ENCODE results near the gene MANSC1. TPM values are rescaled to one million over a fixed set of nuclear protein-coding genes. Genes with fewer than 3 reads are reported as not detected.

Gene MANSC1
- total and polyA plus RNA-seq, 2 of the 13 experiments (the other 11 are each of a cell fraction or from before 2014, with no cell fraction given) = 1.9 to 4.2 TPM

GRCh38 chr12:12323118-12323517 is 26.9 kb downstream of the MANSC1 start:
- no peaks in the 10 kb centered on the region for H3K79me2 ChIP-seq (ENCODE audit: insufficient read depth, low read length)
- H3K27ac ChIP-seq (ENCODE audit: extremely low read length, insufficient read depth, low read length) = no peak overlapping the region
- no peak overlapping the region for H2AFZ ChIP-seq (ENCODE audit: low read length)
- BruUV-seq (replicated peaks) = no TSS peak
- in situ Hi-C loops (cut with HindIII; ENCODE audit: extremely low pct_ligation_motif_present, low pct_unique_long_range_greater_than_20kb) (loop anchor here (5.0 to 25.0 kb wide), 3 partner anchors 48 to 761 kb away; no protein-coding TSS in a partner anchor), intact Hi-C loops (cut with micrococcal nuclease; ENCODE audit: unreplicated experiment) (no loop called here)
- POLR2A ChIA-PET = no interaction called here
- H3K27me3 ChIP-seq (ENCODE audit: control insufficient read depth in 1 of 2, insufficient read depth in 2 of 2, low read length in 2 of 2) = no peaks in the 10 kb centered on the region
- DNase-seq (ENCODE audit: low spot score) = no peak
- H3K9me3 ChIP-seq (ENCODE audit: low read length) = no peaks in the 10 kb centered on the region
- no peaks in the 10 kb centered on the region for H4K20me1 ChIP-seq (ENCODE audit: insufficient read depth, low read length)
- FAIRE-seq = no peak
- no peak for ATAC-seq
- no peak overlapping the region for H3K4me2 ChIP-seq (ENCODE audit: low read depth, low read length)
- H3K9ac ChIP-seq (ENCODE audit: insufficient read depth, low read depth, low read length) = no peak overlapping the region
- H3K4me1 ChIP-seq (ENCODE audit: insufficient read depth, low read length) = peaks cover 42% of the 10 kb centered on the region
- CTCF ChIA-PET (ENCODE audit: low intra/inter-chr PET ratio, low total read pairs) = no interaction called here
- H3K4me3 ChIP-seq (replicated peaks in 1 of 3; ENCODE audit: insufficient read depth in 1 of 3, low read depth in 2 of 3, low read length in 3 of 3) = no peak overlapping the region
- WGBS (ENCODE audit: low lambda C conversion rate) = 76% methylated on average over 4 of the region's 4 CpGs
- no peaks in the 10 kb centered on the region for H3K36me3 ChIP-seq (replicated peaks in 1 of 2; ENCODE audit: control insufficient read depth in 1 of 2, insufficient read depth in 2 of 2, low read length in 2 of 2)
- TF ChIP-seq PCBP1 (IDR thresholded peaks at IDR 0.05; ENCODE audit: borderline replicate concordance, low read depth, low read length) (0 out of 2 replicates have a peak, but pooled peaks have one; percentile 51), HNRNPK (IDR thresholded peaks at IDR 0.05; ENCODE audit: low read depth, low read length, poor library complexity, severe bottlenecking) (peak; percentile 87), ZNF75D (CRISPR knock-in tag; IDR thresholded peaks at IDR 0.05; ENCODE audit: borderline replicate concordance) (no peak)

DNA sequence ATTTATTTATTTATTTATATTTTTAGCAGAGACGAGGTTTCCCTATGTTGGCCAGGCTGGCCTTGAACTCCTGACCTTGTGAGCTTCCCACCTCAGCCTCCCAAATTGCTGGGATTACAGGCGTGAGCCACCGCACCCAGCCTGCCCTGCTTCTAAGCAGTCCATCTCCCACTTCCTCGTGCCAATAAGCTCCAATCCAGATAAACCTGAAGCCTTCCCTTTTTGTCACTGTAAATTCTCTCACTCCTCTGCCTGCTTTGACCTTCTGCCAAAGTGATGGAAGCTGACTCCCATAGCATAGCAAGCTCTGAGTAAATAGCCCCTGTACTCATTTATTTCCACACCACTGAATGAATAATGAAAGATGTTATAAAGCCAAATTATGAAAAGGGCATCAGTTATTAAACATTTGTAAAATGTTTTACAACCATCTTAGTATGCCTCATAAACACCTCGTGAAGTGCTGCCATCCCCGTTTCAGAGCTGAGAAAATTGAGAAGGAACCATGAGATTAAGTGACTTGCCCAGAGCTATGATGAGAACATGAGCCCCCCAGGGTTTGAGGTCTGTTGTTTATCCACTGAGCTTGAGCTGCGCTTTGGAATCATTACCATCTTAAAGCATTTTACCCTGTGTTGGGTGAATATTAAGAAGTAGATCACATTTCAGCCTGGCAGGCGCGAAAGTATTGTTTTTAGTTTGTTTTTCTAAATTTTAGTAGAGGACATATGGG is 30.4 kb downstream of the MANSC1 start:
- H2AFZ ChIP-seq (ENCODE audit: low read length) = peak overlapping the region; percentile 85
- FAIRE-seq = no peak
- ChIA-PET POLR2A (interaction anchor here (0.7 to 1.9 kb wide), 7 partner anchors 11 to 551 kb away, joined by 3 to 13 read pairs (median 4); partner anchors contain the start of genes BORCS5 and LRP6), CTCF (ENCODE audit: low intra/inter-chr PET ratio, low total read pairs) (no interaction called here)
- H3K9me3 ChIP-seq (ENCODE audit: low read length) = no peaks in the 10 kb centered on the region
- H3K79me2 ChIP-seq (ENCODE audit: insufficient read depth, low read length) = no peaks in the 10 kb centered on the region
- peak overlapping the region; percentile 63 for H3K27ac ChIP-seq (ENCODE audit: extremely low read length, insufficient read depth, low read length)
- WGBS (ENCODE audit: low lambda C conversion rate) = 16% methylated on average over 9 of the region's 9 CpGs
- BruUV-seq (replicated peaks) = no TSS peak
- intact Hi-C loops (cut with micrococcal nuclease; ENCODE audit: unreplicated experiment) (no loop called here), in situ Hi-C loops (cut with HindIII; ENCODE audit: extremely low pct_ligation_motif_present, low pct_unique_long_range_greater_than_20kb) (loop anchor here (5.0 to 25.0 kb wide), 3 partner anchors 45 to 757 kb away; no protein-coding TSS in a partner anchor)
- ATAC-seq = peak; percentile 30; the same call in 1 of the 3 replicates
- peak; percentile 50; the same call in 1 of the 2 replicates for TF ChIP-seq ZNF460 (CRISPR knock-in tag; IDR thresholded peaks at IDR 0.05; ENCODE audit: borderline replicate concordance)
- peak; percentile 31; the same call in 1 of the 2 replicates for TF ChIP-seq RARA (CRISPR knock-in tag; IDR thresholded peaks at IDR 0.05)
- no peak for TF ChIP-seq ZNF563 (CRISPR knock-in tag; IDR thresholded peaks at IDR 0.05)
- TF ChIP-seq NR2F6 (IDR thresholded peaks at IDR 0.05) = peak; percentile 28; the same call in 1 of the 2 replicates
- TF ChIP-seq NR2F6 (CRISPR knock-in tag; IDR thresholded peaks at IDR 0.05) = no peak
- peak; percentile 40; the same call in 1 of the 2 replicates for TF ChIP-seq ZMYM3 (CRISPR knock-in tag; IDR thresholded peaks at IDR 0.05)
- TF ChIP-seq ZNF644 (CRISPR knock-in tag; IDR thresholded peaks at IDR 0.05; ENCODE audit: low read depth) = no peak
- no peak for TF ChIP-seq ZNF44 (CRISPR knock-in tag; IDR thresholded peaks at IDR 0.05)
- no peaks in the 10 kb centered on the region for H3K27me3 ChIP-seq (ENCODE audit: control insufficient read depth in 1 of 2, insufficient read depth in 2 of 2, low read length in 2 of 2)
- H3K36me3 ChIP-seq (replicated peaks in 1 of 2; ENCODE audit: control insufficient read depth in 1 of 2, insufficient read depth in 2 of 2, low read length in 2 of 2) = no peaks in the 10 kb centered on the region
- DNase-seq (ENCODE audit: low spot score) = peak; percentile 30
- peak overlapping the region; percentile 89 for H3K4me2 ChIP-seq (ENCODE audit: low read depth, low read length)
- peaks cover 48% of the 10 kb centered on the region for H3K4me1 ChIP-seq (ENCODE audit: insufficient read depth, low read length)
- no peaks in the 10 kb centered on the region for H4K20me1 ChIP-seq (ENCODE audit: insufficient read depth, low read length)
- H3K4me3 ChIP-seq (replicated peaks in 1 of 3; ENCODE audit: insufficient read depth in 1 of 3, low read depth in 2 of 3, low read length in 3 of 3) = peak overlapping the region; percentile 43 to 57 (median 54); a peak in 4 of 6 replicates
- H3K9ac ChIP-seq (ENCODE audit: insufficient read depth, low read depth, low read length) = peak overlapping the region; percentile 54; the same call in 1 of the 2 replicates

Measured in HepG2 (cell line).